SKM-1 (cell line): ENCODE data around the gene CACHD1.
A peak's percentile ranks its signal among the peaks of the same experiment; 100 is the strongest.

ENCODE experiments used
- DNase-seq: peaks from one replicate; lab custom pipeline; 2025; ENCODE audit not compliant: unreplicated experiment; lab: John Stamatoyannopoulos, UW

The CACHD1 gene

DNA sequence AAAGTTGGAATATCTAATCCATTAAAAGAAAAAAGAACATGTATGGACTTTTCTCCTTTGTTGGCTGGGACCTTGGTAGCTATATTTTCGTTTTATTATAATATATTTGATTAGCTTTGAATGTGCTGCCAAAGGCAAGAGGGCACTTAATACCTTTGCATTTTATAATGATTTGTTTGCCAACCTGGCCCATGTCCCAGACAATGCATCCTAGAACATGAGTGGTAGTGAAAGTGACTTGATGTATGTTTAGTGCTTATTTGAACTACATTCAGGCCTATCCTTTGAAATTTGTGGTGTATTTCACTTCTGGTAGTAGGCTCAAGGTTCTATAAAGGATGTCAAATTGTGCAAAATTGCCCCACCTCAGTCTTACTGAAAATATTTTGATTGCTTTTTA, 25.9 kb downstream of the CACHD1 start:
- no peak for DNase-seq

DNA sequence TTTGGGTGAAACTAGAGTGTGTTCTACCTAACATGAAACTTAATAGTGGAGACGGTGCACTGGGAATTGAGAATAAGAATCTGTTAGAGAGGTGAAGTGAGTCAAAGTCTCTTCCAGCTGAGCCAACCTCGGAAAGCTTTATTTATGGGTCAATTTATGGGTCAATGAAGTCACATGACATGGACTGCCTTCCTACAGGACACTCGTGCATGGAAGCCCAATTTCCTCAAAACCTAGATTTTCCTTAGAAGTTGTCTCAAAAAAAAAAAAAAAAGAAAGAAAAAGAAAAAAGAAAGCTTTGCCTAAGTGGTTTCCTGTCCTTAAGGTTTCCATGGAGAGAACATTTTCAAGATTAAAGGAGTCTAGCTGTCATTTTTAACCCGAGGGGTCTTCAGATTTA, 26.7 kb downstream of the CACHD1 start:
- no peak for DNase-seq

DNA sequence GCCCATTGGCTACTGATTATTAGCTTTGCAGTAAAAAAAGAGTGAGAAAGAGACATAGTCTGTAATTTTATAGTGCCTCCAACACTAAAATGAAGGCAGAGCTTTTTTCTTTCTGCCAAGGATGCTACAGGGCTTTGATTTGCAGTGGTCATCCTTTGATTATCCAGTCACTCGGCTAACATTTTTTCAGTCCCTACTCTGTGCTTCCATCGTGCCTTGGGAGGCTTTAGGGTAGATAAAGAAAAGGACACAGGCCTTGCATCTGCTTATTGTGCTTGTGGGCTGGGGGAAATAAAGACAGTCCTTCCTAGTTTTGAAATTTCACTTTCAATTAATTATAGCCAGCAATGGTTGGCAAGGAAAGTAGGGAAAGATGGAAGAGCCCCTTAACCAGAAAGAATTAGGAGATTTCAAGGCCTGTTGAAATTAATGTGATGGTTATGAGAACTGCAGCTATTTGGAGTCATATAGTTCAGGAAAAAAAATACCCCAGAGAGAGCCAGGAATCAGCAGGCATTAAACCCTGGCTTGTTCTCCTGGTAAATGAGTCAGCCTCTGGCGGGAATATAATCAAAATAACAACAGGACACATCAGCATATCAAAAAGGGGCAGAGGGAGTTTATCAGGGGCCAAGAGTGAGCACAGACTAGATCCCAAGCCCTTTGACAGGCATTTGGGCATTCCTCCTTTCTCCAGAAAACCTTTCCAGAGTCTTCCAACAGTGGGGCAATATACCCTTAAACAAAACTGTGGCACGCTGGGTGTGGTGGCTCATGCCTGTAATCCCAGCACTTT, 27.4 kb downstream of the CACHD1 start:
- no peak for DNase-seq

DNA sequence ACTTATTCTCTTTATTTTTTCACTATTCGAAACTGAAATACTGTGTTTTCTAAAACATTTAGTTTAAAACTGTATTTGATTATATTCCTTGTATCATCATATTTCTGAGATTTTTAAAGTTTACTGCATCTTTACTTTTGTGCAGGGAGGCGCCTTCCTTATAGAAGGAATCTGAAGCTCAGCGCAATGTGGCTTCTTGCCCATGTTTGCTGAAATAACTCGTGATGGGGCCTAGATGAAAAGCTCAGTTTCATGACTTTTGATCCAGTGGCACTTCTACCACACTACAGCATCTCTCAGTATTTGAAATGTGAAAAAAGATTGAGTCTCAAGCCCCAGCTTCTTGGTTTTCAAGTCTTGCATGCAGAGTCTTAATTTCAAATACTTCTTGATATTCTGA, 28.4 kb downstream of the CACHD1 start:
- no peak for DNase-seq

DNA sequence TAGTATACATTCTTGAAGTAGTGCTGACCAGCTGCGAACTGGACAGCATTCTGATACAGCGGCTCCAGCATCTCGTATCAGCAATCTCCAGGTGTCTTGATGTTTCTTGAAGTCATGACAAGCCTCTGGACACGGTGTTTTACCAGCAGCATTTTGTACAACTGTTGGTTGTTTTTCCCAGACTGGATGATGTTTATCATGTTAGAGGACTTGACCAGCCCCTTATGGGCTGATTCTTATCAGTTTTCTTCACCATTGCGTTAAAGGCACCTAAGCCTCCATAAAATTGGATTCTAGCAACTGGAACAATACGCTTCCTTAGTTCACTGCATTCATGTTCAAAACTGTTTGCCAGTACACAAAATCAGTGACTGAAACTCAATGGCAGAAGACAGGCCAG, 29.1 kb downstream of the CACHD1 start:
- DNase-seq: no peak

DNA sequence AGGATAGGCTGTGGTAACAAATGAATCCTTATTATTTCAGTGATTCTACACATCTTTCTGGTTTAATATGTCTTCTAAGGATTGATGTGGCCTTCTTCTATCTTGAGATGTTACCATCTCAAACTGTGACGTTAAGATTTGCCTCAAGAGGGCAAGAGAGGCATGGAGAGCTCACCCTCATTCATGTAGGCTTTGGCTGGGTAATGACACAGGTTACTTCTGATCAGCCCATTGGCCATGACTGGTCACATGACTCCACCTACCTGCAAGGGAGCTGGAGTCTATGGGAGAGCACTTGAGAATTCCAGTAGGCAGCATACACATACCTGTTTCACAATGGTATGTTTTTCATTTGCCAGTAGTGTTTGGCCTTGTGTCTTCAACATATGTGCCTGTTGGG, 30.0 kb downstream of the CACHD1 start:
- DNase-seq: no peak

DNA sequence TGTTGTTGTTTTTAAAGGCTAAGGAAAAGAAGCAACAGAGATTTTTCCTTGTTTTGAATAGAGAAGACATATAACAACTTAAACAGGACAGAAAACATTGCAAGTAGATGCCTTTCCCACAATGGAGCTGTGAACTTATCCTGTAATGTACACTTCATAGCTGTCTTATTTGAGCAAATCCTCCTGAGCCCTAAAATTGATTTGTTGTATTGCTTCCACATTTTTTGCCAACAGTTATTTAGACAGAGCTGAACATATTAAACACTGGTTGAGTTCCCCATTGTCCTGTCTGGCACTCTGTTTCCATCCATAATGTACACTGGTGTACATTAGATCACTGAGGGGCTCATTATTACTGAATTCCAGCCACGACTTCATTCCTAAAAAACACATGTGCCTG, 32.2 kb downstream of the CACHD1 start:
- DNase-seq: no peak

DNA sequence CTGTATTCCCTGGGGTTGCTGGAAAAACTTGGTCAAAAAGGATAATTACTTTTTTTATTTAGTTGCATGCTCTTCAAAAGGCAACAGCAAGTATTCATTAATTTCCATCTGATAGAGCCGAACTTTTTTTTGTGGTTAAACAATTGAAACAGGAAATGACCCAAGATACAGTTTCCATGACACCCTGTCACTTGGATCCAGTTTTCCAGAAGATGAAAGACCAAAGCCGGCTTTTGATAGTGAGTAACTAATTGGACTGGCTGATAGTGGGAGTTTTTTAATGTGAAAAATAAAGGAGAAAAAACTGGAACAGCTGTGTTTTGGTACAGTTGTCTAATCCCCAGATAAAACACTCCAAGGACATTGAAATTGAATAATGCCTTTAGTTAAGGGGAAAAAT, 33.0 kb downstream of the CACHD1 start:
- DNase-seq: no peak

DNA sequence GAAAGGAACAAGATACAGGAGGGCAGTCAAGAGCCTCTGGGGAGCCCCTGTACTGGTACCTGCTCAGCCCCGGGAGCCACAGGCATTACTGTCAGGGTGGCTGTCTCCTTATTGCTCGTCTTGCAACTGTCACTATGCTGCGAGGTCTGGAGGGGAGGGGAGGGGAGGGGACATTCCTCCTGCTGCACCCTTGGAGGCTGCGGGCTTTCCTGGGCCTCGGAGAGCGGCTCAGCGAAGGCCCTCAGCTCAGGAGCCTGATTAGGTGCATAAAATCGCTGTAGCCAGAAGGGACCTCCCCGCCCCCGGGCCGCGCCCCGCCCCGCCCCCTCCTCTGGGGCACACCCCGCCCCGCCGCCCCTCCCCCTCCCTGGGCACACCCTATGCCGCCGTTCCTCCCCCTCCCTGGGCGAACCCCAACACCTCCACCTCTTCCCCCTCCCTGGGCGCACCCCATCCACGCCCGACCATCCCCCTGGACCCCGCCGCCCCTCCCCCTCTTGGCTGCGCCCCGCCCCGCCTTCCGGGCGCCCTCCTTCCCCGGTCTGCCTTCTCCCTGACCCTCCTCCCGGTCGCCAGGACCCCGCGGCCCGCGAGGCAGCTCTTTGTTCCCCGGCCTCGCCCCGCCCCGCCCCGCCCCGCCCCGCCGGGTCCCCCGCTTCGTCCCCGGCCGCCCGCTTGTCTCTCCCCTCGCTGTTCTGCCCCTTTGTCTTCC, 35.5 kb downstream of the CACHD1 start:
- DNase-seq: no peak

DNA sequence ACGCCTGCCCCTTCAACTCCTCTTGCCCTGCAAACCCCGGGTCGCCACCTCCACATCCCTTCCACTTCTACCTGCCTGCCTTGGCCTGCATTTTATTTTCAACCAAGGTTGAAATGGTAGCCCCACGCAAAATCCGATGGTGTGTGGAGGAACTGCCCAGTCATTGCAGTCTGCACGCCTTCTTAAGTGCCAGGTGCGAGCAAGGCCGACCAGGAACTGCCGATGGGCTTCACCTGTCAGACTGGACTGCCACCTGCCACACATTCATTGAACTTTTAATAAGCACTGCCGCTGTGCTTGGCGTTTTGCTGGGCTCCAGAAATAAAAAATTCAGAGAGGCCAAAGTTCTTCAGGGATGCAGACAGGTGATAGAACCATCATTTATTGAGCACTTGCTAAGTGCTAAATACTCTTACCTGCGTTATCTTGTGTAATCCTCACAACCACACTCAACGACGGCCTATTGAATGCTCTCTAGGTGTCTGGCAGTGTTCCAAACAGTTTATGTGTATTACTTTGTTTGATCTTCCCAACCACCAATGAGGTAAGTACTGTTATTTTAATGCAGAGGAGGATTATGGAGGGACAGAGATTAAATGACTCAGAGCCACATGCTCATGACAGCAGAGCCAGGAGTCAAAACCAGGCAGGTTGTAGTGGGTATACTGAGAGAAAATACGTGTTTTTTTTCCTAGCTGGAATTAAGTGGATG, 36.2 kb downstream of the CACHD1 start:
- DNase-seq: no peak

DNA sequence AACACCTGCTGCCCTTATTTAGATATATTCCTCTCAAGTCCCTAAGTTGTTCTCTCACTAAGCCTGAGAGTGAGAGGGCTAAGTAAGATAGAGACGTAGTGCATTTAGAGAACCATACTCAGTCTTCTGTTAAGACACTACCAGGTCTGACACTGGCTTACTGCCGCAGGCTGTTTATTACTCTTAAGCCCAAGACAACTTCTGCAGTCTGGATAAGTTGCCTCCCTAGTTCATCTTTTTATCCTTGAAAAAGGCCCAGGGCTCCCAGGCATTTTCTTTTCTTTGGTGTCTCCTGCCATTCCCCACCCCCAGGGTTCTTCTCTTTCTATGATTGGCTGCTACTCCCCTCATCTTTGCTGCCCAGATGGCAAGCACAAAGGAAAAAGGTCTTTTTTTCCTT, 38.7 kb downstream of the CACHD1 start:
- no peak for DNase-seq

DNA sequence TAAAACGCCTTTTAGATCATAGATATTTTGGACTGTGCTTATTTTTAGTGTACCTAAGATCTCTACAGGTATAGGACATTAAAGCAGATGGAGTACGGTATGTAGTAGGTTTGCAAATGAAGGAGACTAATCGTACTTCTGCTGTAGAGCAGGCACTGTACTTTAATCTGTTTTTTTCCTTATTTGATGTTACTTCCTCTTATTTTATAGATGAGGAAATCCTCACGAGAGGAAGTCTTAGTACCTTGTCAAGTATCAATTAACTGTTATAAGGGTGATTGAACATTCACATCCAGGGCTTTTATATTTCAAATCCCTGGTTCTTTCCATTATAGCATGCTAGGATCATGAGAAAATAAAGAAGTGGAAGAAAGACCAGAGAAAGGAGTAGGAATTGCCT, 41.1 kb downstream of the CACHD1 start:
- DNase-seq: peak; percentile 33

DNA sequence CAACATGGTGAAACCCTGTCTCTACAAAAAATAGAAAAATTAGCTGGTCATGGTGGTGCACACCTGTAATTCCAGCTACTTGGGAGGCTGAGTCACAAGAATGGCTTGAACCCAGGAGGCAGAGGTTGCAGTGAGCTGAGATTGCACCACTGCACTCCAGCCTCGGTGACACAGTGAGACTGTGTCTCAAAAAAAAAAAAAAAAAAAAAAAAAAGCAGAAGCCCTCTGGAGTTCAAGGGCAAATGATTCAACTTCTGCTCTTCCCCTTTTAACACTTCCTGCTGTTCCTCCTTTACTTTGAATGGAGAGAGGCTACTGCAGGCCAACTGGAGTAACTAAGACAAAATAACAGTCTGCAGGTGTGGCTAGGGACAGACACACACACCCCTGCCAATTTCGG, 42.3 kb downstream of the CACHD1 start:
- DNase-seq: peak; percentile 75

DNA sequence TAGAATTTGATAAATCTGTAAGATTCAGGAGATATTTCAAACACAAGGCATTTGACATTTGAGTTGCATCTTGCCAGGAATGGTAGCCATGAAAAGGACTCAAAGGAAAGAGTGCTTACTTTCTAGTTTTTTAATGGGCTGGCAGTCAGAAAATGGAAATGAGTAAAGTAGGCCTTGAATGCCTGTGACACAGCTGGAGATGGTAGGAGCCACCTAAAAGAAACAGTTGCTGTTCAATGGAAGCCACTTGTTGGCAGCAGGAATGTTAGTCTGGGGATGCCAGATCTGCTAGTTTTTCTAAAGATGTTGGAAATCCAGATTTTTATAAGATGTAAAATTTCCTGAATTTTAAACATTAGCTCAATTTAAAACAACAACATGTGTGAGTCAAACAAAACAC, 43.6 kb downstream of the CACHD1 start:
- DNase-seq: no peak

DNA sequence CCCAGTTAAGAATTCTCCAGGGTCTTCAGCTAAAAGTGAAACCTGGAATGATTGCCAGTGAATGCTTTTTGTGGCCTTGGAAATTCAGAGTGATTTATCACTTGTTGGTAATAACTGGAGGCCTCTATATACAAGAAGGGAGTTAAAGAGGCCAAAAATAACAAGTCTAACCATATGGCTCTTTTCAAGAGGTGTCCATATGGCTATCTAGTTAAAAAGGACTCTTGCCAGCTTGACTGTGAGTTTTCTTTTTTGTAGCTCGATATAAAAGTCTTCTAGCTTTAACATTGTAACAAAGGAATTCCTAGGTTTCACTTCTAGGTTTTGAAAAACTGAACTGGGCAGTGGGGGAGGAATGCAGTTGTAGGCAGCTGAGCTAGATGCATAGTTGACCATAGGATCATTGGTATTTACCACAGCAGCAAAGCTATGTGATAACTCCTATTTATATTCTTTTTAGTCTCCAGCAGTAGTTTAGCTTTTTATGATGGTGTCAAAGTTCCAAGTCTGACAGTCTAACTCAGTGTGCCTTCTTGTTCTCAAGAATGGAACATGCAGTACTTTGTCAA, 44.4 kb downstream of the CACHD1 start:
- no peak for DNase-seq

DNA sequence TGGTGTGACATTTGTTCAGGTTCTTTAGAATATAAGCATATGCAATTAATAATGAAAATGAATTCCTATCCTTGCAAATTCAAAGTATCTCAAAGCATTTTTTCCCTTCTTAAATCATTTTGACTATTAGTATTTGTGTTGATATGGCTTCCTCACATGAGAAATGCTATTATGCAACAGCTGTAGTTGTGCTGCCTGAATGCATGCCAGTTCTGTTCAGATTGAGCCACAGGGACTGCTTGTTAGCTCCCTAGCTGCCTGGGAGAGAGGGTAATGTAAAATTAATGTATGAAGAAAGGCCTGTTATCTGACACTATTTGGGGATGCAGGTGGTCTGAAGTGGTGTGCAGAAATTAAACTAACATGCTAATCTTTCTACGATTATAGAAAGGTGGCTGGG, 45.5 kb downstream of the CACHD1 start:
- no peak for DNase-seq

DNA sequence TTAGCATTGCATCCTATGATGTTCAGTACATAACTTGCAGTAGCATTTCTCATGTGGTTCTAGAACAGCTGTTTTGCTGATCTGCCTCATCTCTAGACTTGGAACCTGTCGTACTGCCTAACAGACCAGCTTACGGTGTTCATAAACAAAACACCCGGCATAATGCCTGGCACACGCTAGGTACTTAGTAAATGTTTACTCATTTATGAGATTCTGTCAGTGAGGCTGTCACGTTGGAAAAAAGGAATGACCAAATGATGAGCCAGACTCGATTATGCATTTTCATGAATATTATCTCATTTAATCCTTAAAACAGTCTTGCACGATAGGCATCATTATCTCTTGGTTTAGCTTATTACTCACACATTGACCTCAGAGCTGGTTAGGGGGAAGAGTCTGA, 46.4 kb downstream of the CACHD1 start:
- DNase-seq: no peak

DNA sequence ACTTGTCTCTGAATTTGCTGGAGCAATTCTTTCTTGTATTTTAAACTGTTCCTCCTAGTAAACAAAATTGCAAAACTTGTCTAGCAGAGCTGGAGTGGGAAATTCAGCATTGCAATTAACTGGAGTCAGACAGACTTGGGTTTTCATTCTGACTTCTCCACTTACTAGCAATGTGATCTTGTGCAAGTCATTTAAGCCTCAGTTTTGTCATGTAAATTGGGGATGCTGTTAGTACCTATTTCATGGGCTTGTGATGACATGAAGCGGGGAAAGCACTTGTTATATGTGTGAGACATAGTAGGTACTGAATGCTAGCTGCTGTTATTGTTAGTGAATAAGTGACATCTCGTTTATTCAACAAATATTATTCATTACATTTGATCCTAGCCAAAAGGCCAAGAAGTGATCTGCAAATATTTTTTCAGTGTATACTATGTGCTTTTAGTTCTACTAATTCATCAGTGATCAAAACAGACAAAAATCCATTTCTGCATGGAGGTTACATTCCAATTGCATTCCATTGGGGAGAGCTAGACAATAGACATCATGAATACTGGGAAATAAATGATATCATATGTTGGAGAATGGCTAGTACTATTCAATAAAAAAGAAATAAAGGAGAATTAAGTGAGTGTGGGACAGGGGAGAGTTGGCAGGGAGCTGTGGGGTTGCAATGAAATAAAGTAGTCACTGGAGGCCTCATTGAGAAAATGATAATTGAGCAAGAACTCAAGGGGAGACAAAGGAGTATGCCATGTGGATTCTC, 47.1 kb downstream of the CACHD1 start:
- no peak for DNase-seq

DNA sequence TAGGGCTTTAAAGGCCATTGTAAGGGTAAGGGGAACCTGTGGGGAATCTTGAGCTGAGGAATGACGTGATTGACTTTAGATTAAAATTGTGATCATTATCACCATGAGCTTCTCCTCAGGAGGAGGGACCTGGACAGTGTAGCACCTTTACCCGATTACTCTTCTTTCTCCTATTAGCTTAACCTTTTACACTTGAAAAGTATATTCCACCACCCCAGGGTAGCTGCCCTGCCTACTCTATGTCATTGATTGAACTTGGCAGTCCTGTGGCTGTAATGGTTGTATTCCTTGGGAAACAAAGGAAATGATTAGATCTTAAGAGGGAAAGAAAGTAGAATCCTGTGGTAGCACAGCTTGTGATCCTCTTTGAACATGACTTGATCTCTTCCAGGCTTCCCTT, 47.7 kb downstream of the CACHD1 start:
- no peak for DNase-seq

DNA sequence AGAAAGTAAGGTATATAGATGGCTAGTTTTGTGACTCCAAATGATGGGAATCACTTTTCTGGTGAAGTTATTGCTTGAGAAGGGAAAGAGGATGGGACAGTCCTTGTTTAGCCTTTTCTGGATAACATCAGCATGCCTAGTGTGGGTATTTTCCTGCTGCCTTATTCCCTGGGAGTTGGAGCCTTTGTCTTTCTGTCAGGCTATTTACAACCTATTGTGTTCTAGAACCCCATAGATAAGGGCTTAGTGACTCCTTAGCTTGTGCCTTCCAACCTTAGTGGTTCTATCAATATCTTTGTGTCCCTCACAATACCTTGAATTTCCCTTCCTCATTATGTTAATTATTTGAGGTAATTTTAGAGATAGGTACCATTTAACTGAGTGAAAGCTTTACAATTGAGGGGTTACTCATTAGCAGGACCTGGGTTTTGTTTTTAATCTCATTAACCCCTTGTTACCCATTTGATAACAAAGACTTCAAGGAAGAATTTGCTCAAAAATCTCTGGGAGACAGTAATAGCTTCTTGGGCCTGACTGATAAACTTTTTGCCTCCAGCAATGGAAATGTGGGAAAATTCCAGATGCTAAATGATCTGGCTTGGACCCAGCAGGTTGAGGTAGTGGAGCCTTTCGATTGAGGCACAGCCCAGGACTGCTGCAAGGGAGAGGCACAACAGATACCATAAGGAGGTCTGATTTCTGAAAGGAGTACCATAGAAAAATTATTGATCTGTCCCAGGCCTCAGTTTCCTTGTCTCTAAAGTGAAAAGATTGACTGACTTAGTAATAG, 49.0 kb downstream of the CACHD1 start:
- DNase-seq: no peak
